ENCODE data around the gene NME7.

- TF ChIP-seq POLR2A (IDR thresholded peaks at IDR 0.05) (no peak), CTCF (IDR thresholded peaks at IDR 0.05) (no peak)
Measured at GRCh38 chr1:169266133-169266532, 101.5 kb downstream of the NME7 start.
